Adrenal gland (tissue), 5 donors: ENCODE measurements around the gene KLHL11.

ENCODE experiments used
- CTCF ChIP-seq, 6 experiments: fragments of 450-650 bp in 4 of 6; fragments of 200-600 bp in 2 of 6; sonication (generic) in 1 of 6; IDR thresholded peaks; 1 replicate in 5 of 6; 2 replicates in 1 of 6; pipeline versions ENCODE4 v1.5.1 to v1.8.0; 2016 to 2021; ENCODE audit warnings: antibody characterized with exemption in 6 of 6, mild to moderate bottlenecking in 2 of 6, moderate library complexity in 1 of 6
- POLR2A ChIP-seq, 2 donors: fragments of 450-650 bp; IDR thresholded peaks; one replicate each; pipeline ENCODE4 v1.6.1; 2017; ENCODE audit warnings: antibody characterized with exemption in 2 of 2, mild to moderate bottlenecking in 2 of 2, moderate library complexity in 1 of 2
- donor health status: DM: no; HTN: no; CAD: no.

GRCh38 chr17:41904242-41904841, 39.1 kb upstream of the KLHL11 start:
- TF ChIP-seq CTCF (IDR thresholded peaks at IDR 0.05) = no peak
- no peak for TF ChIP-seq POLR2A (IDR thresholded peaks at IDR 0.05)
